GM19395 (cell line): ENCODE results near the gene KDR.

Experiments used
- ATAC-seq: cut with Tn5 transposase; IDR thresholded peaks from one replicate; pipeline ENCODE4 v1.9.1; 2021; ENCODE audit warnings: mild to moderate bottlenecking, moderate library complexity; ENCODE audit not compliant: unreplicated experiment

KDR gene

GRCh38 chr4:55031158-55031557 lies 94.2 kb downstream of the KDR start:
- no peak for ATAC-seq

- ATAC-seq = no peak
Observed at GRCh38 chr4:55030589-55030988, 94.8 kb downstream of the KDR start.

GRCh38 chr4:55029821-55030503 lies 95.4 kb downstream of the KDR start:
- no peak for ATAC-seq

- no peak for ATAC-seq
Observed at GRCh38 chr4:55029321-55029720, 96.1 kb downstream of the KDR start.
